Central memory CD4-positive, alpha-beta T cell (primary cell): Measurements from ENCODE around the gene SERTAD2.

ENCODE experiments used
- DNase-seq: peaks from one replicate; pipeline ENCODE4 v3.0.0; 2022

The SERTAD2 gene

DNA sequence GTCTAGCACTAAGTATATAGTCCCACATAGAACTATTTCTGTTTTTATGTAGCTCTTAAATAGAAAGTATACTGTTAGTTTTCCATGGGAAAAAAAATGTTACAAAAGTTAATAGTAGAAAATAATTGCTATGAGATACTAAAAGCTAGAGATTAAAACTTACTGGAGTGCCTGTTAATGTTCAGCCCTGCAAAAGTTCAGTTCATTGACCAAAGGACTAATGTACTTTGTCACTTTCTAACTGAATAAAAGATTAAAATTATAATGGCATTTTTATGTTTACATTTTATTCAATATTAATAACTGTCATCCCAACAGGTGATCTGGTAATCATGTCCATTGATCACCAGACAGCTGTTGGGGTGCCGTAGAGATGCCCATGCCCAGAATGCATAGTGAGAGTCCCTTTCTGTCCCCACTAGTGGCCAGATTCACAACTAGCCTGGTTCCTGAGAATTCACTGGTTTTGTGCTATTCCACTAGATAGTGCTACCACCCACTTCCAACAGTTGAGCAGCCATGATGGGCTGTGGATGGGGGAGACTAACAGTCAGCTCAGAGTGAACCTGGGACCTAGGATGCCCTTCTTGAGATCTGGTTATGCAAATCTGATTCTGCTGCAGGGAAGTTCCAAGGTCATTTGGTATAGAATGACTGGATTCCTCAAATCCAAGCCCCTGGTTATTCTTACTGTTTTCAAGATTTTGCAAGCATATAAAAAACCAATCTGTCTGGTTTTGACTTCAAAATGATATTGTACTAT, 71.8 kb downstream of the SERTAD2 start:
- DNase-seq = no peak
